ENCODE results near the gene FOXF1.

Gene FOXF1

GRCh38 chr16:86555704-86556075, 45.4 kb downstream of the FOXF1 start:
- TF ChIP-seq, protein P1, sequence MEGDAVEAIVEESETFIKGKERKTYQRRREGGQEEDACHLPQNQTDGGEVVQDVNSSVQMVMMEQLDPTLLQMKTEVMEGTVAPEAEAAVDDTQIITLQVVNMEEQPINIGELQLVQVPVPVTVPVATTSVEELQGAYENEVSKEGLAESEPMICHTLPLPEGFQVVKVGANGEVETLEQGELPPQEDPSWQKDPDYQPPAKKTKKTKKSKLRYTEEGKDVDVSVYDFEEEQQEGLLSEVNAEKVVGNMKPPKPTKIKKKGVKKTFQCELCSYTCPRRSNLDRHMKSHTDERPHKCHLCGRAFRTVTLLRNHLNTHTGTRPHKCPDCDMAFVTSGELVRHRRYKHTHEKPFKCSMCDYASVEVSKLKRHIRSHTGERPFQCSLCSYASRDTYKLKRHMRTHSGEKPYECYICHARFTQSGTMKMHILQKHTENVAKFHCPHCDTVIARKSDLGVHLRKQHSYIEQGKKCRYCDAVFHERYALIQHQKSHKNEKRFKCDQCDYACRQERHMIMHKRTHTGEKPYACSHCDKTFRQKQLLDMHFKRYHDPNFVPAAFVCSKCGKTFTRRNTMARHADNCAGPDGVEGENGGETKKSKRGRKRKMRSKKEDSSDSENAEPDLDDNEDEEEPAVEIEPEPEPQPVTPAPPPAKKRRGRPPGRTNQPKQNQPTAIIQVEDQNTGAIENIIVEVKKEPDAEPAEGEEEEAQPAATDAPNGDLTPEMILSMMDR (IDR thresholded peaks at IDR 0.05; ENCODE audit: control insufficient read depth, extremely low read depth, insufficient read depth): no peak
- peak overlapping the region; percentile 95 for H3K4me3 ChIP-seq (ENCODE audit: low read depth, low read length)
- no peak for DNase-seq (ENCODE audit: low read depth)

DNA sequence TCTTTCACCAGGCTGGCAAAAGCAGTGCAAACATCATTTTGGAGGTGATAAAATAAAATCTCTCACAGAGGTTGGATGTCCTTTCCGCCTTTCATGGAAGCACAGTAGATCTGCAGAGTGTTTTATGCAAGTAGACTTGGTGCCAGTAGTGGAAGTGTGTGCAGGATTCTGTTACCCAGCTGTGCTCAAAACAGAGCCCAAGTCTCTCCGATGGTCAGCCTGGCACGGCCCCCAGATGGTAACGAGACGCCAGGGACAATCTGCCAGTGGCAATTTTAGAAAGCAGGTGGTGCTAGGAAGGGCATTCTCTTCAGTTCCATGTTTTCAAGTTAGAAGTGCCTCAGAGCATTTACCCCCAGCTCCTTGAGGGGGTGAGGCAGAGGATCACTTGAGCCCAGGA, 46.2 kb downstream of the FOXF1 start:
- no peak overlapping the region for H3K4me3 ChIP-seq (ENCODE audit: low read depth, low read length)
- no peak for DNase-seq (ENCODE audit: low read depth)
- TF ChIP-seq, protein P1 (IDR thresholded peaks at IDR 0.05; ENCODE audit: control insufficient read depth, extremely low read depth, insufficient read depth): no peak

DNA sequence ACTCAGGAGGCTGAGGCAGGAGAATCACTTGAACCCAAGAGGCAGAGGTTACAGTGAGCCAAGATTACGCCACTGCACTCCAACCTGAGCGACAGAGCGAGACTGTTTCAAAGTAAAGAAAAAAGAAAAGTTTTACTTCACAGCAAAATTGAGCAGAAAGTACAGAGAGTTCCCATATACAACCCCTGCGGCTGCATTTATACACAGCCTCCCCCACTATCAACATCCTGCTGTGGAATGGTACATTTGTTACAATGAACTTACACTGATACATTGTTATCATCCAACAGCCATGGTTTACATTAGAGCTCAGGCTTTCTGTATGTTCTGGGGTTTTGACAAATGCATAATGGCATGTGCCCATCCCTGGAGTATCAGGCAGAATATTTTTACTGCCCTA, 47.3 kb downstream of the FOXF1 start:
- no peak overlapping the region for H3K4me3 ChIP-seq (ENCODE audit: low read depth, low read length)
- no peak for DNase-seq (ENCODE audit: low read depth)
- TF ChIP-seq, protein P1 (IDR thresholded peaks at IDR 0.05; ENCODE audit: control insufficient read depth, extremely low read depth, insufficient read depth): no peak

DNA sequence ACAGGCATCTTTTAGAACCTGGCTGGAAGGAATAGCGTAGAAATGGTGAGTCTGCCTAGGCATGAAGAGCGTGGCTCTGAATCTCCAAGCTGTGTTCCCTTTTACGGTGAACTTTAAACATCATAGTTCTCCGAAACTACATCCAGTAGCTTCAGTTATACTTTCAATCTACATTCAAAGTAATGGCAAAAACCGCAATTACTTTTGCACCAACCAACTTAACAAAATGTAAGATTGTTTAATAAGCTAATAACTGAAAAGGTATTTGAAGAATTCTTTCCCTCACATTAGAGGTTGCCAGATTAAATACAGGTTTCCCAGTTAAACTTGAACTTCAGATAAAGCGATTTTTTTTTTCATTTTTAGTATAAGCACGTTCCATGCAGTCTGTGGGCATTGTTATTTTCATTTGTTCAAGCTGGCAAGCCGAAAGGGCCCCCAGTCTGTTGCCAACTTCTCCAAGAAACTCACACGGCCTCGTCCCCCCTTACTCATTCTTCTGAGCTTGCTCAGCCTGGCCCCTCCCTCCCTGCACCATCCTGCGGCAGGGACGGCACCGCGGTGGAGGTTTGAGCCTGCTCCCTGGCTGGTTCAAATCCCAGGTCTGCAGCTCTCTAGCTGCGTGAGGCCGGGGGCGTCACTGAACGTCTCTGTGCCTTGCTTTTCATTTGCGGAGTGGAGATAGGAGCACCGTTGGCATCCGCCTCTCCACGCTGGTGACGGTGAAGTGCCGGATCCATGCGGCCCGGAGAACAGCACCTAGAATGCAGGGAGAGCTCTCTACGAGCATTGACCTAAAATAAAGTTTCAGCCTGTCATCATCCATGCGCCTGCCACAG, 48.2 kb downstream of the FOXF1 start:
- no peak for DNase-seq (ENCODE audit: low read depth)
- H3K4me3 ChIP-seq (ENCODE audit: low read depth, low read length): no peak overlapping the region
- TF ChIP-seq, protein P1 (IDR thresholded peaks at IDR 0.05; ENCODE audit: control insufficient read depth, extremely low read depth, insufficient read depth): no peak

DNA sequence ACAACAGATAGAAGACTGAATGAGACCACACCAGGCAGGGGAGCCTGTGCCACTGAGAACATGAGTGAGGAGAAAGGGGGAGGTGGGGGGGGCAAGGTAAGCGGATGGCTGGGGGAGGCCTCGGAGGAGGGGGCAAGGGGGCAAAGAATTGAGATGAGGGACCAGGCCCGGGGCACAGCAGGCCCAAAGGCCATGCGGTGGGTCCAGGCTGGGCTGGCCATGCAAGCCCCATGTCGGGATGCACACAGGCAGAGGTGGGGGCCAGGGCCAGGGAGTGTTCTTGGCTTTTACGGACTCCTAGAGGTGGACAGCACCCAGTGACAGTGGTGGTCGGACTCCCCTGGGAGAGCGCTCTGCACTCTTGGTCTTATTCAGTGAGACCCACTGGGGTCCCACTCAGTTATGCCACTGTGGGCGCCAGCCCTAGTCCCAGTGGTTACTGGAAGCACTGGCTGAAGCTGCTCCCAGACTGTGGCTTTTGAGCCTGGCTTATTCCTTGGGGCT, 49.5 kb downstream of the FOXF1 start:
- TF ChIP-seq, protein P1 (IDR thresholded peaks at IDR 0.05; ENCODE audit: control insufficient read depth, extremely low read depth, insufficient read depth): no peak
- DNase-seq (ENCODE audit: low read depth): no peak
- no peak overlapping the region for H3K4me3 ChIP-seq (ENCODE audit: low read depth, low read length)

DNA sequence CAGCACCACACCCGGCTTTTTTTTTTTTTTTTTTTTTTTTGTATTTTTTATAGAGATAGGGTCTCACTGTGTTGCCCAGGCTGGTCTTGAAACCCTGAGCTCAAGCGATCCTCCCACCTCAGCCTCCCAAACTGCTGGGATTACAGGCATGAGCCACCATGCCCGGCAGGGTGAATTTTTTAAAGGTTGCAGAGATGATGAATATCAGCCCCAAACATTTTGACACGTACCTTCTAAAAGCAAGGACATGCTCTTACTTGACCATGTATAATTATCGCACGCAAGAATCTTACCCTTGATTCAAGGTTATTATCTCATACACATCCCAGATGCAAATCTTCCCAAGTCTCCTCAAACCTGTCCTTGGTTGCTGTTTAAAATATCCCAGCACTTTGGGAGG, 52.0 kb downstream of the FOXF1 start:
- DNase-seq (ENCODE audit: low read depth): no peak
- TF ChIP-seq, protein P1 (IDR thresholded peaks at IDR 0.05; ENCODE audit: control insufficient read depth, extremely low read depth, insufficient read depth): no peak

More for the DNA sequence above, 52.0 kb downstream of the FOXF1 start:
- H3K4me3 ChIP-seq (ENCODE audit: low read depth, low read length): no peak overlapping the region

All from LNCaP clone FGC (cell line).